Activated CD8-positive, alpha-beta memory T cell treated with anti-CD3 and anti-CD28 coated beads, Interleukin-2, amount 50 U/mL, for 24 hours (primary cell): ENCODE data around the gene ZNF281.

Experiments used
- DNase-seq: peaks from one replicate; pipeline ENCODE4 v3.0.0-alpha.2; 2020; ENCODE audit errors: extremely low read depth

ZNF281 gene

GRCh38 chr1:200386416-200386815, 23.4 kb downstream of the ZNF281 start:
- no peak for DNase-seq

GRCh38 chr1:200384818-200385390, 24.9 kb downstream of the ZNF281 start:
- DNase-seq, result no peak

- DNase-seq, result no peak
Measured at GRCh38 chr1:200381256-200381984, 28.4 kb downstream of the ZNF281 start.

- no peak for DNase-seq
Measured at GRCh38 chr1:200380589-200381021, 29.2 kb downstream of the ZNF281 start.

- DNase-seq, result no peak
Measured at GRCh38 chr1:200379940-200380588, 29.8 kb downstream of the ZNF281 start.

- no peak for DNase-seq
Measured at GRCh38 chr1:200379432-200379757, 30.4 kb downstream of the ZNF281 start.

- no peak for DNase-seq
Measured at GRCh38 chr1:200378096-200378495, 31.7 kb downstream of the ZNF281 start.

- no peak for DNase-seq
Measured at GRCh38 chr1:200376528-200376927, 33.3 kb downstream of the ZNF281 start.

GRCh38 chr1:200374569-200375295, 35.1 kb downstream of the ZNF281 start:
- DNase-seq, result no peak

- no peak for DNase-seq
Measured at GRCh38 chr1:200373811-200374231, 36.0 kb downstream of the ZNF281 start.

GRCh38 chr1:200372885-200373181, 37.0 kb downstream of the ZNF281 start:
- DNase-seq, result no peak

- no peak for DNase-seq
Measured at GRCh38 chr1:200372095-200372884, 37.5 kb downstream of the ZNF281 start.

- DNase-seq, result no peak
Measured at GRCh38 chr1:200369706-200370105, 40.1 kb downstream of the ZNF281 start.

- DNase-seq, result no peak
Measured at GRCh38 chr1:200369131-200369530, 40.7 kb downstream of the ZNF281 start.

GRCh38 chr1:200368556-200368955, 41.3 kb downstream of the ZNF281 start:
- DNase-seq, result no peak

GRCh38 chr1:200367841-200368534, 41.8 kb downstream of the ZNF281 start:
- DNase-seq, result no peak

GRCh38 chr1:200366577-200367253, 43.1 kb downstream of the ZNF281 start:
- no peak for DNase-seq

- no peak for DNase-seq
Measured at GRCh38 chr1:200365897-200366426, 43.9 kb downstream of the ZNF281 start.

GRCh38 chr1:200364831-200365230, 45.0 kb downstream of the ZNF281 start:
- DNase-seq, result no peak

GRCh38 chr1:200364091-200364759, 45.6 kb downstream of the ZNF281 start:
- DNase-seq, result no peak
